Measurements from ENCODE around the gene GK.

The GK gene

DNA sequence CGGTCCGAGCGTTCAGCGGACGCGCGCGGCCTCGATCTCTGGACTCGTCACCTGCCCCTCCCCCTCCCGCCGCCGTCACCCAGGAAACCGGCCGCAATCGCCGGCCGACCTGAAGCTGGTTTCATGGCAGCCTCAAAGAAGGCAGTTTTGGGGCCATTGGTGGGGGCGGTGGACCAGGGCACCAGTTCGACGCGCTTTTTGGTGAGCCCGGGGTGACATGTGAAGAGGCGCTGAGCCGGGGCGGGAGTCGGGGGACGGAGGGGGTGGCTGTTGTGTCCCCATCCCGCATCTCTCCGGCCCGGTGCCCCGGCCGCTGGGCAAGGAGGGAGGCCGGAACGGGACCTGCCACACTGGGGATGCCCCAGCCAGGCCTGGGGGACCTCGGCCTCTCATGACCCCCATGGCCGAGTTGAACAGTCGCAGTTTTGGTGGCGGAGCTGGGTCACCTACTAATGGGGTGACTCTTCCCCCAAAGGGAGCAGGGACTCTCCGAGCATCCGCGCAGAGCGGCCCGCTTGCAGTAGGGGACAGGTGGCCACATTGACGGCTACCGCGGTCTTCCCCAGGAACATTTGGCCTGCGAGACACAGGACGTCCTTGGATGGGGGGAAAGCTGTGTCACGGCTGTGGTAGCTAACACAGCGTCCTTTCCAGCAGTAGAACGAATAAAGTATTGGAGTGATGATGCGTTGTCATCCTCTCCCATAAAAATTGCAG lies at the start of gene GK:
Gene GK (plus strand): TSS at position 9 of the 717 bp plus-strand sequence. CDS start 115 bp downstream, at position 124.
- TF ChIP-seq, protein P1, sequence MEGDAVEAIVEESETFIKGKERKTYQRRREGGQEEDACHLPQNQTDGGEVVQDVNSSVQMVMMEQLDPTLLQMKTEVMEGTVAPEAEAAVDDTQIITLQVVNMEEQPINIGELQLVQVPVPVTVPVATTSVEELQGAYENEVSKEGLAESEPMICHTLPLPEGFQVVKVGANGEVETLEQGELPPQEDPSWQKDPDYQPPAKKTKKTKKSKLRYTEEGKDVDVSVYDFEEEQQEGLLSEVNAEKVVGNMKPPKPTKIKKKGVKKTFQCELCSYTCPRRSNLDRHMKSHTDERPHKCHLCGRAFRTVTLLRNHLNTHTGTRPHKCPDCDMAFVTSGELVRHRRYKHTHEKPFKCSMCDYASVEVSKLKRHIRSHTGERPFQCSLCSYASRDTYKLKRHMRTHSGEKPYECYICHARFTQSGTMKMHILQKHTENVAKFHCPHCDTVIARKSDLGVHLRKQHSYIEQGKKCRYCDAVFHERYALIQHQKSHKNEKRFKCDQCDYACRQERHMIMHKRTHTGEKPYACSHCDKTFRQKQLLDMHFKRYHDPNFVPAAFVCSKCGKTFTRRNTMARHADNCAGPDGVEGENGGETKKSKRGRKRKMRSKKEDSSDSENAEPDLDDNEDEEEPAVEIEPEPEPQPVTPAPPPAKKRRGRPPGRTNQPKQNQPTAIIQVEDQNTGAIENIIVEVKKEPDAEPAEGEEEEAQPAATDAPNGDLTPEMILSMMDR (conservative IDR thresholded peaks at IDR 0.05; ENCODE audit: control insufficient read depth, insufficient read depth, low read depth, low read length), result no peak
- no peak for DNase-seq (ENCODE audit: low read depth)
- peak within 1 kb of the TSS; percentile 69 for H3K4me3 ChIP-seq (ENCODE audit: control insufficient read depth, low read depth, low read length)

DNA sequence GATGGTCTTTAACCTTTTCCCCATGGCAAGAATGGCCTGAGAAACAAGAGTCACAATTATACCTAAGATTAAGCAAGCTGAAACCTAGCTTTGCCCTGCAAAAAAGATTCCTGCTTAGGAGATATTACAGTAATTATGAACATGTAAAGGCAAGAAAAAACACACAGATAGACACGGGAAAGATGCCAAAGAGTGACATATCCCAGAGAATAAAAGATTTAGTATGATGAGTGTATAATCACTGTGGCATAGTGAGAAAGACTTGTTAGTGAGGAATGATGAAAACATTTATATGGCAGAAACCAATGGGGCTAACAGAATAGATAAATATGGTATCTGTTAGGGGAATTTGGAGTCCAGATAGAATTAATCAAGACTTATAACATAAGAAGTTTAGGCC lies 46.1 kb upstream of the GK start:
- TF ChIP-seq, protein P1 (conservative IDR thresholded peaks at IDR 0.05; ENCODE audit: control insufficient read depth, insufficient read depth, low read depth, low read length), result no peak
- no peak overlapping the region for H3K4me3 ChIP-seq (ENCODE audit: control insufficient read depth, low read depth, low read length)
- no peak for DNase-seq (ENCODE audit: low read depth)

DNA sequence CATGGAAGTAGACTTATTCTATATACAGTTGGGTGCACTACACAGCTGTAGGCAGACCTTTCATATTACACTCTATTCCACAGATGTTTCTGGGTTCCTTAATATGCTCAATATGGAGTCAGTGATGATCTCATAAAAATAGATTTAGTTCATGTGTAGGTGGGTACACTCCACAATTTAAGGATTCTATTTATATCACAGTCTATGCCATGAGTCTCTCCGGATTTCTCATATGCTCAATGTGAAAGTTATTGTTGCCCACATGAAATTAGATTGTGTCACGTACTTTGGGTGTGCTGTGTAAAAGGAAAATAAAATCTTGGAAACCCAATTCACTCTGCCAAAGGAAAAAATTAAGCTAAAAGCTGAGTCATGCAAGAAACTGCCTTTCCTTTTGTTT lies 43.2 kb upstream of the GK start:
- DNase-seq (ENCODE audit: low read depth), result peak; percentile 14
- H3K4me3 ChIP-seq (ENCODE audit: control insufficient read depth, low read depth, low read length), result no peak overlapping the region
- TF ChIP-seq, protein P1 (conservative IDR thresholded peaks at IDR 0.05; ENCODE audit: control insufficient read depth, insufficient read depth, low read depth, low read length), result no peak

DNA sequence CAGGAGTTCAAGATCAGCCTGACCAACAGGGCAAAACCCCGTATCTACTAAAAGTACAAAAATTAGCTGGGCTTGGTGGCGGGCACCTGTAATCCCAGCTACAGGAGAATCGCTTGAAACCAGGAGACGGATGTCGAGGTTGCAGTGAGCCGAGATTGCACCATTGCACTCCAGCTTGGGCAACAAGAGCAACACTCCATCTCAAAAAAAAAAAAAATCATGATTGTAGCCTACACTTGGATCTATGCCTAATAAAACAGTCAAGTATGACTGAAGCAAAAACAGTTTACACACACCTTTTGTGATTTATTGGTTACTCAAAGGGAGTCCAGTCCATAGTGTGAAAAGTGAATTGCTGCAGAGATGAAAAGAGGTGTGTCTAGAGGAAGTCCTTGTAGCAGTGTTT lies 41.0 kb upstream of the GK start:
- DNase-seq (ENCODE audit: low read depth), result no peak
- no peak overlapping the region for H3K4me3 ChIP-seq (ENCODE audit: control insufficient read depth, low read depth, low read length)
- TF ChIP-seq, protein P1 (conservative IDR thresholded peaks at IDR 0.05; ENCODE audit: control insufficient read depth, insufficient read depth, low read depth, low read length), result no peak

DNA sequence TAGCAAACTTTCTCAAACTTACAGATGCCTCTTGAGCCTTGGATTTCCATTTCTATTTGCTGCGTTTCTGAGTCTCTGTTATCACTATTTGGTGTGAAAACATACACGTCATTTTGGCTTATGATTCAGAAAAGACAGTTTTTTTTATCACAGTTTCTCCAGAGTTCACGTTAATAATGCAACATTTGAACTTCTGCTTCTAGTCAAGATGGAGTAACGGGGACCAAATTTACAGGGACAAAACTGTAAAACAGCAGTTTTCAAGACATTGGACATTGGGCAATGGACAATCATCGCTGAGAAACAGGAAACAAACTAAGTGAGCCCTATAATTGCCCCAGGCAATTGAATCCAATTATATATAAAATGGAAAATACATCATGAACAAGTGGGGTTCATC lies 39.5 kb upstream of the GK start:
- TF ChIP-seq, protein P1 (conservative IDR thresholded peaks at IDR 0.05; ENCODE audit: control insufficient read depth, insufficient read depth, low read depth, low read length), result no peak
- DNase-seq (ENCODE audit: low read depth), result no peak
- no peak overlapping the region for H3K4me3 ChIP-seq (ENCODE audit: control insufficient read depth, low read depth, low read length)

DNA sequence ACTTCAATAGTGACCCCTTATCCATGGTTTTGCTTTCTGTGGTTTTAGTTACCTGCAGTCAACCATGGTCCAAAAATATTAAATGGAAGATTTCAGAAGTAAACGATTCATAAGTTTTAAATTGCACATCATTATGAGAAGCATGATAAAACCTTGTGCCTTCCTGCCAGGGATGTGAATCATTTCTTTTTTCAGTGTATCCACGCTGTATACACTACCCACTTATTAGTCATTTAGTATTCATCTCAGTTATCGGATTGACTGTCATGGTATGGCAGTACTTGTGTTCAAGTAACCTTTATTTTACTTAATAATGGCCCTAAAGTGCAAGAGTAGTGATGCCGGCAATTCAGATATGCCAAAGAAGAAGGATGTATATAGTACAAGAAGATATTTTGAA lies 38.0 kb upstream of the GK start:
- peak; percentile 46 for DNase-seq (ENCODE audit: low read depth)
- H3K4me3 ChIP-seq (ENCODE audit: control insufficient read depth, low read depth, low read length), result no peak overlapping the region
- TF ChIP-seq, protein P1 (conservative IDR thresholded peaks at IDR 0.05; ENCODE audit: control insufficient read depth, insufficient read depth, low read depth, low read length), result no peak
